Left colon (tissue), 2 donors: ENCODE measurements around the gene R3HCC1L. TPM values are rescaled to one million over a fixed set of nuclear protein-coding genes. Genes with fewer than 3 reads are reported as not detected.
A peak's percentile ranks its signal among the peaks of the same experiment; 100 is the strongest.

Experiments
- ATAC-seq: fragments of 200-7000 bp; cut with Tn5 transposase; one replicate; pipeline ENCODE4 v1.9.1; 2020; ENCODE audit warnings: mild to moderate bottlenecking, moderate library complexity
- DNase-seq, 2 donors: peaks; one replicate each; pipeline ENCODE4 v3.0.0-alpha.2; 2020
- intact Hi-C, 2 donors: fragments of 100-400 bp; cut with DNase I in 1 of 2; cut with micrococcal nuclease in 1 of 2; formaldehyde crosslinking; loops; one replicate each; pipeline versions ENCODE4 v1.11.2 to v1.14.0; 2022; cut with DNase I, micrococcal nuclease
- total RNA-seq, 2 donors: library from RNA; stranded (reverse); fragmentation: NEBNext Ultra II Directional; extraction: Animal tissue kit (Norgen Biotek cat#: 25700); gene quantifications; one replicate each; pipeline ENCODE4 v1.2.1, GENCODE V29; 2021
- donor health status: DM: no; HTN: no; CAD: no.
- donor health status: DM: yes; HTN: yes; CAD: no.

R3HCC1L gene
- total RNA-seq, 2 donors from 2014 or later = 13.9 to 18.1 TPM

GRCh38 chr10:98267069-98267893, 132.8 kb downstream of the R3HCC1L start:
- DNase-seq = no peak
- intact Hi-C loops = no loop called here
- ATAC-seq = no peak

GRCh38 chr10:98267894-98268693, 133.6 kb downstream of the R3HCC1L start, which contains the start of gene LOXL4:
TSS of gene LOXL4 (minus strand) at chr10:98268194. CDS start at chr10:98263019, 5,175 bp downstream.
- DNase-seq = no peak
- ATAC-seq = peak; percentile 40
- intact Hi-C loops = no loop called here

GRCh38 chr10:98268694-98269431, 134.4 kb downstream of the R3HCC1L start:
- intact Hi-C loops = no loop called here

GRCh38 chr10:98269435-98269912, 135.0 kb downstream of the R3HCC1L start:
- peak; percentile 25 for ATAC-seq
- intact Hi-C loops = no loop called here
- no peak for DNase-seq

More at GRCh38 chr10:98268694-98269431, 134.4 kb downstream of the R3HCC1L start:
- DNase-seq = no peak
- no peak for ATAC-seq

GRCh38 chr10:98270073-98270740, 135.8 kb downstream of the R3HCC1L start:
- intact Hi-C loops = no loop called here
- ATAC-seq (no peak), DNase-seq (no peak)

GRCh38 chr10:98270786-98271185, 136.3 kb downstream of the R3HCC1L start:
- no peak for DNase-seq
- intact Hi-C loops = no loop called here
- ATAC-seq = no peak

GRCh38 chr10:98272245-98272644, 137.8 kb downstream of the R3HCC1L start:
- intact Hi-C loops = no loop called here
- DNase-seq (no peak), ATAC-seq (no peak)

- ATAC-seq = no peak
- intact Hi-C loops = no loop called here
- DNase-seq = no peak
These were observed 138.2 kb downstream of the R3HCC1L start for GRCh38 chr10:98272656-98273055.

GRCh38 chr10:98273057-98273850, 138.8 kb downstream of the R3HCC1L start:
- intact Hi-C loops = no loop called here
- DNase-seq = no peak
- ATAC-seq = no peak

GRCh38 chr10:98274562-98274961, 140.1 kb downstream of the R3HCC1L start:
- ATAC-seq = no peak
- no peak for DNase-seq
- intact Hi-C loops = no loop called here

GRCh38 chr10:98276311-98276710, 141.9 kb downstream of the R3HCC1L start:
- intact Hi-C loops = no loop called here
- DNase-seq (no peak), ATAC-seq (no peak)

GRCh38 chr10:98285416-98285815, 151.0 kb downstream of the R3HCC1L start:
- intact Hi-C loops = no loop called here
- ATAC-seq = no peak
- no peak for DNase-seq

- DNase-seq = no peak
- intact Hi-C loops = no loop called here
- no peak for ATAC-seq
These were observed 152.0 kb downstream of the R3HCC1L start for GRCh38 chr10:98286419-98286818.

- ATAC-seq (no peak), DNase-seq (no peak)
- intact Hi-C loops = no loop called here
These were observed 152.9 kb downstream of the R3HCC1L start for GRCh38 chr10:98287321-98287720.

GRCh38 chr10:98289802-98290209, 155.3 kb downstream of the R3HCC1L start:
- intact Hi-C loops = no loop called here
- DNase-seq (no peak), ATAC-seq (peak; percentile 57)

- DNase-seq = no peak
- no peak for ATAC-seq
- intact Hi-C loops = no loop called here
These were observed 158.5 kb downstream of the R3HCC1L start for GRCh38 chr10:98292971-98293370.

- intact Hi-C loops = no loop called here
- no peak for DNase-seq
- no peak for ATAC-seq
These were observed 159.3 kb downstream of the R3HCC1L start for GRCh38 chr10:98293550-98294269.
